UCSD-AML1 (cell line): ENCODE data around the gene POU1F1.
"Not testable (repeated sequence)": the region's sequence is repeated elsewhere in the genome, so short reads cannot be mapped to it uniquely, and the experiment has no call there.

Experiments
- DNase-seq: peaks from one replicate; lab custom pipeline; 2025; ENCODE audit not compliant: unreplicated experiment; lab: John Stamatoyannopoulos, UW

The POU1F1 gene

GRCh38 chr3:87260270-87260669 lies 16.1 kb downstream of the POU1F1 start:
- DNase-seq = peak; percentile 5

- DNase-seq = no peak
These were observed 26.4 kb downstream of the POU1F1 start for GRCh38 chr3:87250009-87250408.

GRCh38 chr3:87248831-87249230 lies 27.6 kb downstream of the POU1F1 start:
- no peak for DNase-seq

GRCh38 chr3:87248231-87248630 lies 28.2 kb downstream of the POU1F1 start:
- DNase-seq = not testable (repeated sequence)

GRCh38 chr3:87247430-87247773 lies 29.0 kb downstream of the POU1F1 start:
- no peak for DNase-seq

- DNase-seq = no peak
These were observed 29.5 kb downstream of the POU1F1 start for GRCh38 chr3:87246662-87247429.

- DNase-seq = no peak
These were observed 40.3 kb downstream of the POU1F1 start for GRCh38 chr3:87236093-87236492.

- no peak for DNase-seq
These were observed 42.6 kb downstream of the POU1F1 start for GRCh38 chr3:87233805-87234204.

GRCh38 chr3:87229113-87229512 lies 47.3 kb downstream of the POU1F1 start:
- no peak for DNase-seq

GRCh38 chr3:87228316-87228715 lies 48.1 kb downstream of the POU1F1 start:
- no peak for DNase-seq

GRCh38 chr3:87227835-87228144 lies 48.6 kb downstream of the POU1F1 start:
- DNase-seq = no peak

GRCh38 chr3:87227104-87227834 lies 49.1 kb downstream of the POU1F1 start, which contains the start of gene CHMP2B:
TSS of gene CHMP2B (plus strand) at chr3:87227309. CDS start at chr3:87227523, 214 bp downstream.
- DNase-seq = peak; percentile 94

GRCh38 chr3:87225659-87226058 lies 50.7 kb downstream of the POU1F1 start:
- DNase-seq = no peak

- DNase-seq = no peak
These were observed 56.8 kb downstream of the POU1F1 start for GRCh38 chr3:87219611-87220010.

- no peak for DNase-seq
These were observed 57.8 kb downstream of the POU1F1 start for GRCh38 chr3:87218560-87218959.
